Psoas muscle (tissue), 8 donors: ENCODE data around the gene BST1. TPM values are rescaled to one million over a fixed set of nuclear protein-coding genes. Genes with fewer than 3 reads are reported as not detected.

Experiments used
- ATAC-seq, 4 donors: fragments of 200-7000 bp; cut with Tn5 transposase; one replicate each; pipeline ENCODE4 v1.9.1; 2020; ENCODE audit warnings: moderate library complexity in 3 of 4, mild to moderate bottlenecking in 2 of 4
- DNase-seq, 2 donors: peaks; one replicate each; pipeline ENCODE4 v3.0.0-alpha.2; 2020
- H3K27ac ChIP-seq: fragments of 200-600 bp; one replicate; pipeline ENCODE4 v1.8.0; 2022
- H3K27me3 ChIP-seq, 3 donors: fragments of 200-600 bp in 1 of 3; one replicate each; pipeline versions ENCODE4 v1.6.1 to v1.8.0; 2013 to 2022; ENCODE audit warnings: low read length in 2 of 3, mild to moderate bottlenecking in 2 of 3, moderate library complexity in 1 of 3; ENCODE audit not compliant: insufficient read depth in 3 of 3
- H3K36me3 ChIP-seq, 2 donors: fragments of 200-600 bp in 1 of 2; one replicate each; pipeline versions ENCODE4 v1.6.1 to v1.8.0; 2013 to 2022; ENCODE audit warnings: low read depth in 1 of 2, mild to moderate bottlenecking in 1 of 2, moderate library complexity in 1 of 2; ENCODE audit not compliant: insufficient read depth in 1 of 2
- H3K4me1 ChIP-seq: fragments of 200-600 bp; one replicate; pipeline ENCODE4 v1.8.0; 2022
- H3K4me3 ChIP-seq: fragments of 200-600 bp; one replicate; pipeline ENCODE4 v1.8.0; 2022; ENCODE audit warnings: mild to moderate bottlenecking
- H3K9me3 ChIP-seq: fragments of 200-600 bp; one replicate; pipeline ENCODE4 v1.8.0; 2022
- CTCF ChIP-seq: fragments of 200-600 bp; IDR thresholded peaks from one replicate; pipeline ENCODE4 v1.8.0; 2022; ENCODE audit warnings: antibody characterized with exemption
- whole genome bisulfite sequencing, 3 donors: extraction: QIAGEN DNeasy Blood & Tissue Kit; methylation state at CpG; one replicate each; pipeline versions ENCODE4 v1.1.6 to v1.1.7; 2013; 5-methylcytosine and 5-hydroxymethylcytosine counted together
- intact Hi-C, 2 donors: fragments of 100-400 bp; cut with DNase I; formaldehyde crosslinking; loops; one replicate each; pipeline versions ENCODE4 v1.11.0 to v1.14.2; 2022
- polyA plus RNA-seq, 3 donors: library from polyadenylated mRNA; stranded (reverse); fragments of 200-250 nt; gene quantifications; one replicate each; pipeline ENCODE4 v1.2.3, GENCODE V29; 2013
- total RNA-seq, 4 donors: library from RNA; stranded (reverse); fragmentation: NEBNext Ultra II Directional in 2 of 4; extraction: Animal tissue kit (Norgen Biotek cat#: 25700) in 2 of 4; gene quantifications; one replicate each; pipeline versions ENCODE4 v1.2.1 to v1.2.4, GENCODE V29; 2021 to 2023
- donor health status: healthy with polysubstance abuse.
- donor health status: DM: no; HTN: no; CAD: no; lungs with moderate emphysema.
- donor health status: Bipolar disorder and iron deficiency.
- donor health status: healthy.
- donor health status: DM: yes; HTN: yes; CAD: no.
- donor health status: DM: no; HTN: no; CAD: no.
- donor health status: DM: no; HTN: no; CAD: no.
- donor health status: DM: yes; HTN: yes; CAD: no.

The BST1 gene
- total and polyA plus RNA-seq, 7 donors = 0.98 to 2.1 (median 1.3) TPM

GRCh38 chr4:15751153-15751552 lies 48.3 kb downstream of the BST1 start:
- DNase-seq (no peak), ATAC-seq (no peak)
- H3K27me3 ChIP-seq = no peaks in the 10 kb centered on the region
- 95 to 97% (median 96%) methylated on average over 2 of the region's 2 CpGs for WGBS, 3 donors
- H3K4me3 ChIP-seq = no peak overlapping the region
- H3K9me3 ChIP-seq = no peaks in the 10 kb centered on the region
- no peaks in the 10 kb centered on the region for H3K36me3 ChIP-seq
- TF ChIP-seq CTCF = no peak
- intact Hi-C loops = no loop called here
- no peak overlapping the region for H3K27ac ChIP-seq
- no peaks in the 10 kb centered on the region for H3K4me1 ChIP-seq

GRCh38 chr4:15753081-15753480 lies 50.2 kb downstream of the BST1 start:
- Histone ChIP-seq H3K9me3 (no peaks in the 10 kb centered on the region), H3K36me3 (no peaks in the 10 kb centered on the region), H3K4me3 (no peak overlapping the region), H3K27me3 (no peaks in the 10 kb centered on the region), H3K4me1 (no peaks in the 10 kb centered on the region), H3K27ac (no peak overlapping the region)
- intact Hi-C loops = no loop called here
- ATAC-seq (no peak), DNase-seq (no peak)
- WGBS, 3 donors = 79 to 91% (median 90%) methylated on average over 6 of the region's 6 CpGs
- TF ChIP-seq CTCF = no peak

GRCh38 chr4:15753786-15754185 lies 50.9 kb downstream of the BST1 start:
- peak in 3 of 4 donors; percentile 48 to 74 (median 71) for ATAC-seq
- WGBS, 3 donors = 30 to 37% (median 36%) methylated on average over 4 of the region's 4 CpGs
- no peak overlapping the region for H3K27ac ChIP-seq

GRCh38 chr4:15754323-15754722 lies 51.5 kb downstream of the BST1 start:
- H3K27ac ChIP-seq = no peak overlapping the region
- H3K36me3 ChIP-seq = no peaks in the 10 kb centered on the region
- 58 to 61% (median 60%) methylated on average over 4 of the region's 4 CpGs for WGBS, 3 donors
- no peak overlapping the region for H3K4me3 ChIP-seq
- ATAC-seq = peak in 1 of 4 donors; percentile 47
- H3K9me3 ChIP-seq = no peaks in the 10 kb centered on the region
- TF ChIP-seq CTCF = no peak
- intact Hi-C loops = no loop called here
- H3K27me3 ChIP-seq = no peaks in the 10 kb centered on the region
- DNase-seq = no peak
- H3K4me1 ChIP-seq = no peaks in the 10 kb centered on the region

More at GRCh38 chr4:15753786-15754185, 50.9 kb downstream of the BST1 start:
- Histone ChIP-seq H3K27me3 (no peaks in the 10 kb centered on the region), H3K9me3 (no peaks in the 10 kb centered on the region), H3K36me3 (no peaks in the 10 kb centered on the region), H3K4me3 (no peak overlapping the region), H3K4me1 (no peaks in the 10 kb centered on the region)
- peak; percentile 47 to 79 for DNase-seq
- TF ChIP-seq CTCF = no peak
- intact Hi-C loops = no loop called here
